Fibroblast of lung (primary cell): ENCODE measurements around the gene STK32B.

Experiments
- CTCF ChIP-seq, 2 donors: IDR thresholded peaks in 1 of 2; conservative IDR thresholded peaks in 1 of 2; 1 replicate in 1 of 2; 2 replicates in 1 of 2; pipeline ENCODE4 v1.5.1; 2011 to 2012; ENCODE audit warnings: low read length in 2 of 2, control low read depth in 1 of 2, inconsistent platforms in 1 of 2, low read depth in 1 of 2, mild to moderate bottlenecking in 1 of 2
- EZH2 ChIP-seq: IDR thresholded peaks from 2 replicates; pipeline ENCODE4 v1.5.1; 2012; ENCODE audit warnings: low read length, control low read depth, mild to moderate bottlenecking; ENCODE audit errors: missing control alignments

- no peak for TF ChIP-seq CTCF (conservative IDR thresholded peaks at IDR 0.05 in 1 of 2, IDR thresholded peaks at IDR 0.05 in 1 of 2; ENCODE audit: low read depth in 1 of 2, low read length in 2 of 2)
- no peak for TF ChIP-seq EZH2
Measured at GRCh38 chr4:5489260-5489659, 438.0 kb downstream of the STK32B start.
